Body of pancreas (tissue), 4 donors: Measurements from ENCODE around the gene CALHM5. TPM values are rescaled to one million over a fixed set of nuclear protein-coding genes. Genes with fewer than 3 reads are reported as not detected.

ENCODE experiments used
- ATAC-seq: fragments of 150-250 bp; one replicate; pipeline ENCODE4 v1.9.1; 2016
- DNase-seq, 4 donors: peaks; one replicate each; pipeline ENCODE4 v3.0.0-alpha.2; 2019
- H3K27ac ChIP-seq, 4 donors: fragments of 200-600 bp; sonication (generic); 1 replicate in 3 of 4; 2 replicates in 1 of 4; pipeline versions ENCODE4 v1.5.1 to v1.6.1; 2016 to 2019; ENCODE audit warnings: mild to moderate bottlenecking in 1 of 4, mixed read lengths in 1 of 4, moderate library complexity in 1 of 4
- H3K27me3 ChIP-seq, 2 donors: fragments of 200-600 bp; sonication (generic); one replicate each; pipeline ENCODE4 v1.6.0; 2016; ENCODE audit warnings: mild to moderate bottlenecking in 1 of 2
- H3K36me3 ChIP-seq, 2 donors: fragments of 200-600 bp; sonication (generic); replicated peaks in 1 of 2; 2 replicates each; pipeline ENCODE4 v1.5.1; 2016; ENCODE audit warnings: low read depth in 2 of 2; ENCODE audit not compliant: insufficient read depth in 1 of 2
- H3K4me1 ChIP-seq: fragments of 200-600 bp; sonication (generic); one replicate; pipeline ENCODE4 v1.6.0; 2016
- H3K4me3 ChIP-seq, 2 donors: fragments of 200-600 bp; sonication (generic); 1 replicate in 1 of 2; 2 replicates in 1 of 2; pipeline ENCODE4 v1.5.1; 2016 to 2019
- H3K9me3 ChIP-seq, 3 donors: fragments of 200-600 bp; sonication (generic); 1 replicate in 2 of 3; 2 replicates in 1 of 3; pipeline ENCODE4 v1.5.1; 2016
- POLR2A ChIP-seq, 3 donors: fragments of 450-650 bp; IDR thresholded peaks; one replicate each; pipeline ENCODE4 v1.6.1; 2016; ENCODE audit warnings: antibody characterized with exemption in 3 of 3, mild to moderate bottlenecking in 2 of 3
- WGBS, 2 donors: methylation state at CpG; one replicate each; pipeline ENCODE4 v1.1.5; 2017; 5-methylcytosine and 5-hydroxymethylcytosine counted together
- intact Hi-C: fragments of 100-400 bp; cut with DNase I; formaldehyde crosslinking; loops from one replicate; pipeline ENCODE4 v1.15.1; 2023
- total RNA-seq, 2 donors: library from RNA; depleted of rRNA; stranded (reverse); fragments of >200 nt; gene quantifications; one replicate each; pipeline ENCODE4 v1.1.0, GENCODE V29; 2016
- TF ChIP-seq, protein P1 (sequence below), 7 experiments: fragments of 450-650 bp in 4 of 7; fragments of 200-600 bp in 3 of 7; sonication (generic) in 3 of 7; IDR thresholded peaks; one replicate each; pipeline ENCODE4 v1.5.1; 2016 to 2019; ENCODE audit warnings: antibody characterized with exemption in 7 of 7

Gene CALHM5
- total RNA-seq, 2 donors from 2014 or later, result 0.33 to 0.52 TPM

DNA sequence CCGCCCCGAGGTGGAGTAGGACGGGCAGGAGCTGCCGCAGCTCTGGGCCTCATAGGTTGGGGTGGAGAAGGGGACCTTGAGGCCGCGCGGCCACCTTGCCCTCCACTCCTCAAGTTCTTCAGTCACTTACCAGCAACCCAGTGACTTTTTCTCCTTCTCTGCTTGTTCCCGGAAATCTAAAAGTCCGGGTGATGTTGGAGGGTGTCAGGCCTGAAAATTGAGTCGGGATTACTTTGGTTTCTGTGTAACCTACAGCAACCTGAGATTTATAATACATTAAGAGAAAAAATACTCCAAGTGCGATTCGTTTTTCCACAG, 60.2 kb downstream of the CALHM5 start:
- ATAC-seq, result peak; percentile 47
- no peak for TF ChIP-seq POLR2A (IDR thresholded peaks at IDR 0.05)
- TF ChIP-seq, protein P1, sequence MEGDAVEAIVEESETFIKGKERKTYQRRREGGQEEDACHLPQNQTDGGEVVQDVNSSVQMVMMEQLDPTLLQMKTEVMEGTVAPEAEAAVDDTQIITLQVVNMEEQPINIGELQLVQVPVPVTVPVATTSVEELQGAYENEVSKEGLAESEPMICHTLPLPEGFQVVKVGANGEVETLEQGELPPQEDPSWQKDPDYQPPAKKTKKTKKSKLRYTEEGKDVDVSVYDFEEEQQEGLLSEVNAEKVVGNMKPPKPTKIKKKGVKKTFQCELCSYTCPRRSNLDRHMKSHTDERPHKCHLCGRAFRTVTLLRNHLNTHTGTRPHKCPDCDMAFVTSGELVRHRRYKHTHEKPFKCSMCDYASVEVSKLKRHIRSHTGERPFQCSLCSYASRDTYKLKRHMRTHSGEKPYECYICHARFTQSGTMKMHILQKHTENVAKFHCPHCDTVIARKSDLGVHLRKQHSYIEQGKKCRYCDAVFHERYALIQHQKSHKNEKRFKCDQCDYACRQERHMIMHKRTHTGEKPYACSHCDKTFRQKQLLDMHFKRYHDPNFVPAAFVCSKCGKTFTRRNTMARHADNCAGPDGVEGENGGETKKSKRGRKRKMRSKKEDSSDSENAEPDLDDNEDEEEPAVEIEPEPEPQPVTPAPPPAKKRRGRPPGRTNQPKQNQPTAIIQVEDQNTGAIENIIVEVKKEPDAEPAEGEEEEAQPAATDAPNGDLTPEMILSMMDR (IDR thresholded peaks at IDR 0.05), result no peak
- Histone ChIP-seq H3K27me3 (no peaks in the 10 kb centered on the region), H3K36me3 (no peaks in the 10 kb centered on the region), H3K4me1 (peaks cover 18% of the 10 kb centered on the region), H3K9me3 (no peaks in the 10 kb centered on the region), H3K27ac (peak overlapping the region; percentile 65 to 96 (median 92)), H3K4me3 (peak overlapping the region; percentile 7 to 81)
- intact Hi-C loops, result no loop called here
- no peak for DNase-seq
- WGBS, 2 donors, result 0% methylated on average over 10 to 12 of the region's 12 CpGs

DNA sequence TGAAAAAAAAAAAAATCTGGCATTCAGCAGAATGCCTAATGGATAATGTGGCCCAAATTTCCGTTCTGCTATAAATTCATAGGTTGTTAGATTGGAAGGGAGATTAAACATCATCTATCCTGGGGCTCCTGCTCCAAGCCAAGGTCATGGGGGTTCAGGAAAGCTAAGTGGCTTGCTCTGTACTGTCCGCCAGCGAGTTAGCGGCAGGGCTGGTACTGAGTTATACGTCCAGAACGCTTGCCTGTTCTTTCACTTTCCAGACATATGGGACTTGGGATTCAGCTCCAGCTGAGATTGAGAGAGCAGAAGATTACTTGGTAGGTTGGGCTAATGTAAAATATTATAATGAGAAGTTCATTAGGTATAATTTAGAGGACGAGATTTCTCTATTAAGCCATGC, 60.7 kb downstream of the CALHM5 start:
- WGBS, 2 donors, result 2% methylated on average over 7 of the region's 7 CpGs
- Histone ChIP-seq H3K36me3 (no peaks in the 10 kb centered on the region), H3K27me3 (no peaks in the 10 kb centered on the region), H3K4me1 (peaks cover 18% of the 10 kb centered on the region), H3K9me3 (no peaks in the 10 kb centered on the region), H3K4me3 (peak overlapping the region; percentile 7 to 81), H3K27ac (peak overlapping the region in 3 of 4 donors; percentile 65 to 96 (median 95))
- ATAC-seq (no peak), DNase-seq (peak; percentile 26 to 50 (median 30))
- TF ChIP-seq, protein P1 (IDR thresholded peaks at IDR 0.05), result no peak
- TF ChIP-seq POLR2A (IDR thresholded peaks at IDR 0.05), result no peak
- intact Hi-C loops, result no loop called here

Other genes starting within 250 kb of the CALHM5 start
- gene TSPYL1, start 231.7 kb upstream of the CALHM5 start, total RNA-seq, result 10 to 100 TPM; 44.1 to 45.2 TPM
- gene DSE, start 140.7 kb upstream of the CALHM5 start, total RNA-seq, result 10 to 100 TPM in 1 of 2 donors, 1 to 10 TPM in 1; 8.6 to 14.0 TPM
- gene CALHM6, start 50.3 kb upstream of the CALHM5 start, total RNA-seq, result 1 to 10 TPM; 1.3 to 2.3 TPM
- not detected for gene TRAPPC3L, start 34.0 kb downstream of the CALHM5 start, total RNA-seq
- not detected for gene CALHM4, start 42.1 kb downstream of the CALHM5 start, total RNA-seq
- gene RWDD1, start 59.9 kb downstream of the CALHM5 start, total RNA-seq, result 10 to 100 TPM; 21.4 to 28.0 TPM
- gene RSPH4A, start 104.8 kb downstream of the CALHM5 start, total RNA-seq, result 1 to 10 TPM in 1 of 2 donors, not detected in 1; 2.6 TPM
- 1 to 10 TPM; 3.3 to 7.5 TPM for gene ZUP1, start 157.1 kb downstream of the CALHM5 start, total RNA-seq
- 1 to 10 TPM; 3.1 to 3.3 TPM for gene KPNA5, start 169.6 kb downstream of the CALHM5 start, total RNA-seq